ENCODE measurements around the gene IGDCC3. TPM values are rescaled to one million over a fixed set of nuclear protein-coding genes. Genes with fewer than 3 reads are reported as not detected.

The IGDCC3 gene
- total and polyA plus RNA-seq, 2 of the 8 experiments (the other 6 are each of a cell fraction or from before 2014, with no cell fraction given): 26.8 to 45.7 TPM

DNA sequence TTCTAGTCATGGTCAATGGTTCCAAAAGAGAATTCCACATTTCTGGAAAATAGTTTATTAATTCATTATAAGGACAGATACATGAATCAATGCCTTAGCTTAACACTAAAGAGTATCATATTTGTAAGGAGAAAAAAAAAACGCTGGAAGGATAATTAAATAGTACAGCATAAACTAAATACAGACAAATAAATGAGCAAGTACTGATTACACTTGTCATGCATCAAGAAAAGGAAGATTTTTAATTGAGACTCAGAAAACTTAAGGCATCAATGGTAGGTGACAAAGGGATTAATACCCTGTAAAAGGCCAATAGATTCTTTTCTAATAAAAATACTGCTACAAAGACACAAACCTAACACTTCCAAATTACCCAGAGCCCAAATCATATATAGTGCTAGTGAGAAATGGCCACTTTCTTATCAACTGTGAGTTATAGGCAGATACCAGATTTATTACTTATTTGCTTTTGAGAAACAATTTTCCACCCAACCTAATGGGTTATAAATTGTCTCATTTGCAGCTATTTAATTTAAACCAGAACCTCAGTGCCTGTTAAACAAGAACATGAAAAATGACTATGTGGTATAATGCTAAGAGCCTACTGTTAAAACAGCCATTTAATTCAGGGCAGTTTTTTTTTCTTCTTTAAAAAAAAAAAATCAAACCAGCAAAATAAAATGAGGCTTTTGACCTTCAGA is 3.8 kb upstream of the IGDCC3 start:
- no peak overlapping the region for H3K56ac ChIP-seq (replicated peaks; ENCODE audit: insufficient read length, low read depth, low read length)
- no peak overlapping the region for H2BK120ac ChIP-seq (replicated peaks; ENCODE audit: low read depth, low read length)
- H2AK5ac ChIP-seq (ENCODE audit: low read depth, low read length): no peak overlapping the region
- no peaks in the 10 kb centered on the region for H3K79me2 ChIP-seq (ENCODE audit: control insufficient read depth in 1 of 2, insufficient read depth in 2 of 2, low read length in 2 of 2)
- H4K5ac ChIP-seq (ENCODE audit: insufficient read length, low read depth, low read length): no peak overlapping the region
- H4K8ac ChIP-seq (ENCODE audit: extremely low read depth, insufficient read depth, low read length): no peak overlapping the region
- FAIRE-seq (no peak), DNase-seq (ENCODE audit: low read depth in 1 of 2, low spot score in 2 of 2) (no peak)
- H3K4me2 ChIP-seq (ENCODE audit: insufficient read depth in 1 of 2, low read depth in 2 of 2, low read length in 2 of 2): no peak overlapping the region
- H2BK12ac ChIP-seq (ENCODE audit: low read depth, low read length): no peak overlapping the region
- H3K4me1 ChIP-seq (replicated peaks in 1 of 4; ENCODE audit: control insufficient read depth in 3 of 4, insufficient read depth in 4 of 4, low read length in 3 of 4): peaks cover 3 to 30% (median 12%) of the 10 kb centered on the region in 4 experiments
- CTCF ChIA-PET (ENCODE audit: partially characterized antibody): interaction anchor here (0.6 to 18.3 kb wide), 5 partner anchors 14 to 61 kb away, joined by 5 to 547 read pairs (median 7); no protein-coding TSS in a partner anchor
- H3K9ac ChIP-seq (replicated peaks in 1 of 4; ENCODE audit: extremely low read depth in 1 of 4, low read depth in 3 of 4, low read length in 3 of 4): no peak overlapping the region
- no peak overlapping the region for H3K4me3 ChIP-seq (ENCODE audit: extremely low read depth in 1 of 4, insufficient read depth in 2 of 4, low read depth in 3 of 4, low read length in 4 of 4)
- peaks cover 0 to 4% (median 0%) of the 10 kb centered on the region in 4 experiments; a peak in 2 of 8 replicates for H3K36me3 ChIP-seq (ENCODE audit: control insufficient read depth in 2 of 4, insufficient read depth in 4 of 4, low read length in 3 of 4)
- no peak overlapping the region for H4K91ac ChIP-seq (replicated peaks; ENCODE audit: insufficient read length, low read length)
- no peaks in the 10 kb centered on the region for H4K20me1 ChIP-seq (replicated peaks in 1 of 2; ENCODE audit: control insufficient read depth in 1 of 2, insufficient read depth in 2 of 2, low read length in 2 of 2)
- no peak overlapping the region for H3K18ac ChIP-seq (ENCODE audit: extremely low read depth, low read length)
- no peaks in the 10 kb centered on the region for H3K9me3 ChIP-seq (ENCODE audit: insufficient read depth in 2 of 2, low read depth in 1 of 2, low read length in 1 of 2)
- WGBS, 2 experiments (ENCODE audit: extremely low coverage in 1 of 2, insufficient coverage in 1 of 2, insufficient read length in 1 of 2, insufficient replicate concordance in 2 of 2, low coverage in 1 of 2, low lambda C conversion rate in 2 of 2, missing lambda C conversion rate in 1 of 2): 78% methylated on average over 1 of the region's 1 CpG; no CpG with 5 or more reads in 1 of the 2 experiments
- no peaks in the 10 kb centered on the region for H3K79me1 ChIP-seq (ENCODE audit: low read depth, low read length)
- no peak overlapping the region for H3K14ac ChIP-seq (ENCODE audit: insufficient read length)
- no peak for TF ChIP-seq POLR2A (IDR thresholded peaks at IDR 0.05; ENCODE audit: control extremely low read depth in 1 of 2, low read depth in 2 of 2, low read length in 2 of 2)
- no peak for TF ChIP-seq SP2 (IDR thresholded peaks at IDR 0.05; ENCODE audit: low read length)
- TF ChIP-seq CHD1 (IDR thresholded peaks at IDR 0.05; ENCODE audit: low read depth, low read length): no peak
- TF ChIP-seq SIX5 (IDR thresholded peaks at IDR 0.05; ENCODE audit: low read depth, low read length): no peak
- no peak for TF ChIP-seq YY1 (IDR thresholded peaks at IDR 0.05; ENCODE audit: low read depth, low read length)
- TF ChIP-seq, protein P1, sequence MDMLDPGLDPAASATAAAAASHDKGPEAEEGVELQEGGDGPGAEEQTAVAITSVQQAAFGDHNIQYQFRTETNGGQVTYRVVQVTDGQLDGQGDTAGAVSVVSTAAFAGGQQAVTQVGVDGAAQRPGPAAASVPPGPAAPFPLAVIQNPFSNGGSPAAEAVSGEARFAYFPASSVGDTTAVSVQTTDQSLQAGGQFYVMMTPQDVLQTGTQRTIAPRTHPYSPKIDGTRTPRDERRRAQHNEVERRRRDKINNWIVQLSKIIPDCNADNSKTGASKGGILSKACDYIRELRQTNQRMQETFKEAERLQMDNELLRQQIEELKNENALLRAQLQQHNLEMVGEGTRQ (IDR thresholded peaks at IDR 0.05; ENCODE audit: low read length): no peak
- TF ChIP-seq BRCA1 (IDR thresholded peaks at IDR 0.05; ENCODE audit: low read depth, low read length): no peak
- no peak overlapping the region for H2BK20ac ChIP-seq (ENCODE audit: low read length)
- H2AFZ ChIP-seq (ENCODE audit: low read length): no peak overlapping the region
- H3K4ac ChIP-seq (replicated peaks; ENCODE audit: insufficient read length, low read depth, low read length): no peak overlapping the region
- POLR2A ChIA-PET (ENCODE audit: partially characterized antibody): interaction anchor here (0.7 to 2.6 kb wide), 4 partner anchors 20 to 106 kb away, joined by 3 to 18 read pairs (median 6); partner anchors contain the start of gene RNU5B-1
- H3K23me2 ChIP-seq (ENCODE audit: low read depth, low read length): peaks cover 10% of the 10 kb centered on the region; the same call in 1 of the 2 replicates
- no peak overlapping the region for H3K27ac ChIP-seq (ENCODE audit: low read depth, low read length)
- no peak overlapping the region for H3K23ac ChIP-seq (ENCODE audit: insufficient read length)
- no peak overlapping the region for H2BK15ac ChIP-seq (ENCODE audit: low read length)
- no peak overlapping the region for H2BK5ac ChIP-seq (ENCODE audit: low read depth, low read length)
- peaks cover 0 to 8% (median 2%) of the 10 kb centered on the region in 4 experiments; a peak in 2 of 7 replicates for H3K27me3 ChIP-seq (replicated peaks in 1 of 4; ENCODE audit: control insufficient read depth in 3 of 4, extremely low read depth in 1 of 4, insufficient read depth in 3 of 4, low read length in 3 of 4)

Data from H1 (cell line).